GOT3 (cell line): ENCODE data around the gene SMPDL3A.

Experiments used
- DNase-seq: peaks from one replicate; lab custom pipeline; 2025; ENCODE audit warnings: mixed read lengths; lab: John Stamatoyannopoulos, UW

Gene SMPDL3A

GRCh38 chr6:122778302-122778701, 10.8 kb upstream of the SMPDL3A start:
- DNase-seq = no peak

GRCh38 chr6:122778985-122779661, 9.9 kb upstream of the SMPDL3A start:
- no peak for DNase-seq

- DNase-seq = no peak
Observed at GRCh38 chr6:122779667-122780066, 9.4 kb upstream of the SMPDL3A start, which contains the start of gene FABP7. FABP7 (plus strand) TSS chr6:122779716; CDS start chr6:122779795, 79 bp downstream.

- DNase-seq = no peak
Observed at GRCh38 chr6:122780114-122780513, 8.9 kb upstream of the SMPDL3A start.

- no peak for DNase-seq
Observed at GRCh38 chr6:122781716-122782115, 7.3 kb upstream of the SMPDL3A start.

DNA sequence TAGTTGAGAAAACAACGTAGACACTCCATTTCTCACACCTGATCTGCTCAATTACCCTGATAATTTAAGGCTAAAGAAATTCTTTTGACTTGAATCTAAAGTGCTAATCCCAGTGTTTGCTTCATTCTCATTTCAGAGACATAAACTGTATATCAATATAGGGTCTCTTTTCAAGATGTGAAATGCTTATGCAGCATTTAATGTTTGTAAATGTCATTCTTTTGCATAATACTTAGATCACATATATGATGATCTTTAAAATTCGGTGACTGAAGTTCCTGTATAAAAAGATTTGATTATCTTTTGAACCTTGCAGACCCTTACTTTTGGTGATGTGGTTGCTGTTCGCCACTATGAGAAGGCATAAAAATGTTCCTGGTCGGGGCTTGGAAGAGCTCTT, 5.7 kb upstream of the SMPDL3A start:
- no peak for DNase-seq

- DNase-seq = no peak
Observed at GRCh38 chr6:122785891-122786290, 3.2 kb upstream of the SMPDL3A start.

- DNase-seq = no peak
Observed at GRCh38 chr6:122787721-122788120, 1.3 kb upstream of the SMPDL3A start.

GRCh38 chr6:122788208-122788607, 850 bp upstream of the SMPDL3A start:
- no peak for DNase-seq

GRCh38 chr6:122788663-122789181, 336 bp upstream of the SMPDL3A start:
- DNase-seq = no peak

DNA sequence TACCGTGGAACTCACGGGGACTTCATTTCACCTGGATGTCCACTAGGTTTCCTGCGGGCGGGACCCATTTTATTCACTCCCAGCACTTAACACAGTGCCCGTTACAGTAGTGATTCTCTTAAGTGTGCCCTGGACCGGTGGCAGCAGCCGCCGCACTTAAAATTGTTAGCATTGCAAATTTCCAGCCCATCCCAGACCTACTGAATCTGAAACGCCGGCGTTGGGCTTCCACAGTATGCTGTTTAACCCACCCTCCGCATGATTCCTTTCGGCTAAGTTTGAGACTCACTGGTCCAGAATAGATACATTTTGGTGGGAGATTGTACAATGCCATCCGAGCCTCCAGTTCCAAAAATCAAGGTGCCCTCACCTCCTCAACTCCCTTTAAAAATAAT, 967 bp downstream of the SMPDL3A start:
- no peak for DNase-seq

- DNase-seq = no peak
Observed at GRCh38 chr6:122790423-122791309, 1.6 kb downstream of the SMPDL3A start.

- DNase-seq = no peak
Observed at GRCh38 chr6:122791310-122791679, 2.2 kb downstream of the SMPDL3A start.

- no peak for DNase-seq
Observed at GRCh38 chr6:122792766-122793165, 3.7 kb downstream of the SMPDL3A start.

DNA sequence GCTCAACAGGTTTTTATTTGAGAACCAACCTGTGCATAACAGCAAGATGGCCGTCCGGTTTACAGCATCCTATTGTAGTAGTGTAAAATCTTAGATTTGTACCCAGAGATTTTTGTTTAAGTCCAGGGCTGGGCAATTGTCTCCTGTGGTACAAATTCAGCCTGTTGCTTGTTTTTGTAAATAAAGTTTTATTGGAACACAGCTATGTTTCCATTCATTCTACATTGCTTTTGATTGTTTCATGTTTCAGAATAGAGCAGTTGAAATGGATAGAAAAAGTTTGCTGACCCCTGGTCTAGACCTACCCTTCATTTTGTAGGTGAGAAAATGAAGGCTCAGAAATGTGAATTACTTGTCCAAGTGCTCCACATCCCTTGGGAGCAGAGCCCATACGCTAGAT, 8.5 kb downstream of the SMPDL3A start:
- DNase-seq = no peak

DNA sequence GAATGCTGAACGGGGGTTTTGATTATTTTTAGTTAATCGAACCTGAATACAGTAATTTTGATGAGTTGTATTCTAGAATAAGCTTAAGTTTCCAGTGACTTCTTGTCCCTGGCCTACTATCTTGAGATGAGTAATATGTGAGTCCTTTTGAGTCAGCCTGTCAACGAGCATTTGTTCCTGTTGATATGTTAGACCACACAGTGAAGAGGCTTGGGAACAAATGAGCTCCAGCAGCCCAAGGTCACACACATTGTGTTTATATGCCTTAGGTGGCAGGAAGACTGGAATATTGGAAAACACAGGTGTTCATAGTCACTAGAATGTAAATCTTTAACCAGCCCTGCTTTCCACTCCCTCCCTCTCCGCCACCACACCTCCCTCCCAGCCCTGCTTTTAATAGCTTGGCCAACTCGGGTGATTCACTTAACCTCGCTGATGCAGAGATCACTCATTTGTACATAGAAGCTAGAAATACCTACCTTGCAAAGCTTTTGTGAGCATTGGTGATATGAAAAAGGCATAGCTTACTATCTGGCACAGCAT, 9.1 kb downstream of the SMPDL3A start:
- no peak for DNase-seq

DNA sequence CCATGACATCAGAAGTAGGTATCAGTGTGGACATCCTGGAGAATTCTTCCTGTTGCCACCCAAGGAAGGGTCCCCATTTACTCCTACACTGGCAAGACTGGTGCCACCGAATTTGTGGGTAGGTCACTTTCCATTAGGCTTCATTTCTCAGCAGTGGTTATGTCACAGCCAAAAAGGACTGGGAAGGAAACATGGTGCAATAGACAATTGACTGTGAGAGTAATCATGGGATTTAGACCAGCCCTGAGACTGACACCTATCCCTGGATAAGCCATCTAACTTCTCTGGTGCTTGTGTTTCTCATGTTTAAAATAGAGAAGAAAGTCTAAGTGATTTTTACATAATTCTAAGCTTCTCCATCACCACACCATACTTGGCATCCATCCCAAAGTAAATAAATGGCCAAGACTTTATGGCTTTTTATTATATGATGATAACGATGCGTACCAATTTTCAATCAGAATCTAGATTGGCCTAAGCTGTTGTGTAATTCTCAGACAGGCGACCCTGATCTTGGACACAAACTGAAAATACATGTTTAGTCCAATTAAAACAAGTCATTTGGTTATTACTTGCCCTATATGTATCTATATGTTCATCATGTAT, 10.2 kb downstream of the SMPDL3A start:
- no peak for DNase-seq

DNA sequence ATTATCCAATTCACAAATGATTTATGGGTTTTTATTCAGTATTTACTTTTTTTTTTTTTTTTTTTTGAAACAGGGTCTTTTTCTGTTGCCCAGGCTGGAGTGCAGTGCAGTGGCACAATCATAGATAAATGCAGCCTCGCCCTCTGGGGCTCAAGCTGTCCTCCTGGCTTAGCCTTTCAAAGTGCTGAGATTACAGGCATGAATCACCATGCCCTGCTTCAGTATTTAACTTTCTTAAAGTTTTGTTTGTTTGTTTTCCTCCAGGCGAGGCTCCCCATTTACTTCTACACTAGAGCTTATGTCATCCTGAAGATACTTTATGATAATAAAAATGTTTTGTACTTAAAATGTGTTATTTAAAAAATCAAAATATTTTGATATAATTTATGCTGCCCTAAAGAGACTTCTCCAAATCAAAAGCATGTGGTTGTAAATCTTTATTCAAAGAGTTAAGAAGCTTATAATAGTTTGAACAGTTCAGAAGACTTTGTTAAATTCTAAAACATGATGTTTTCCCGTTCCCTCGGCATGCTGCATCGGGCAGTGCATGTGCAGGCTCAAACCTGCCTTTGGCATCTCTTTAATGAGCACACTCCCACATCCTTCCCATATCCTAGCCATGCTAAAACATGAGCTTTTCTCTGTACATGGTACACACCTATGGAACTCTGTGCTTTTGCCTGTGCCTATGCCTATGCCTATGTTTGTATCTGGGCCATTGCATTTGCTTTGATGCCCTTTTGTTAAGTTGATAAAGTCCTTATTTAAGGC, 11.0 kb downstream of the SMPDL3A start:
- no peak for DNase-seq

DNA sequence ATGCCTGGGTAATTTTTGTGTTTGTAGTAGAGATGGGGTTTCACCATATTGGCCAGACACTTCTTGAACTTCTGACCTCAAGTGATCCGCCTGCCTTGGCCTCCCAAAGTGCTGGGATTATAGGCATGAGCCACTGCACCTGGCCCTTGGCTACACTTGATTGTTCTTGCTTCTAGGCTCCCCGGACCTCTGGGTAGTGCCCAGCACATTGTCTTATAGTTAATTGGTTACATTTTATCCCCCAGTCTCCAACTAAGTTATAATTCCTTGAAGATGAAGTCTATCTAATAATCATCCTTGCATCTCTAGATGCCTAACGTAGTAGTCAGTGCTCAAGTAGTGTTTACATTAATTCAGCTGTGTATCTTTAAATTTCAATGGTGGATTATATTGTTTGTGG, 11.8 kb downstream of the SMPDL3A start:
- no peak for DNase-seq

- DNase-seq = no peak
Observed at GRCh38 chr6:122801397-122801796, 12.3 kb downstream of the SMPDL3A start.

GRCh38 chr6:122803171-122803661, 14.2 kb downstream of the SMPDL3A start:
- no peak for DNase-seq
